Muscle of back (tissue), 11 donors: Measurements from ENCODE around the gene HUS1. TPM values are rescaled to one million over a fixed set of nuclear protein-coding genes. Genes with fewer than 3 reads are reported as not detected.
"Not testable (repeated sequence)": the region's sequence is repeated elsewhere in the genome, so short reads cannot be mapped to it uniquely, and the experiment has no call there.

Experiments
- DNase-seq, 3 donors: peaks; one replicate each; pipeline versions ENCODE4 v3.0.0 to v3.0.0-alpha.2; 2013
- polyA plus RNA-seq, 10 donors: library from polyadenylated mRNA; unstranded; fragments of 120-200 nt; gene quantifications; one replicate each; pipeline ENCODE4 v1.2.1, GENCODE V29; 2013; ENCODE audit not compliant: insufficient read length in 10 of 10

HUS1 gene
- polyA plus RNA-seq, 10 donors: 13.0 to 23.1 (median 17.5) TPM

- DNase-seq: no peak
Measured at GRCh38 chr7:47931005-47932004, 48.1 kb downstream of the HUS1 start.

DNA sequence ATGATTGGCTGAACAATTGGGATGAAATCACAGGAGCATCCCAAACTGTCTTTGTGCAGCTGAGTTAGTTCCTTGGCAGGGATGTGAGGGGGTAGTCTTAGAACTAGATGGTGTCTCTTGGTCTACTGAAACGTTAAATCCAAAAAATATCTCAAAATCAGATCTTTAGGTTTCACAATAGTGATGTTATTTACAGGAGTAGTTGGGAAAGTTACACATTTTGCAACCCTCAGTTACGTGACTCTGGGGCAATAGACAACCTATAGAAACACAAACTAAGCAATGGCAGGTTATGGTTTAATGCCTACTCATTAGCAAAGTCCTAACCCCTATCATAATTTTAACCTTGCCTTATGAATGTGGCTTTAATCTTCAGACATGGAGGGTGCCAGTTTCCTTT lies 55.1 kb downstream of the HUS1 start:
- DNase-seq: no peak

DNA sequence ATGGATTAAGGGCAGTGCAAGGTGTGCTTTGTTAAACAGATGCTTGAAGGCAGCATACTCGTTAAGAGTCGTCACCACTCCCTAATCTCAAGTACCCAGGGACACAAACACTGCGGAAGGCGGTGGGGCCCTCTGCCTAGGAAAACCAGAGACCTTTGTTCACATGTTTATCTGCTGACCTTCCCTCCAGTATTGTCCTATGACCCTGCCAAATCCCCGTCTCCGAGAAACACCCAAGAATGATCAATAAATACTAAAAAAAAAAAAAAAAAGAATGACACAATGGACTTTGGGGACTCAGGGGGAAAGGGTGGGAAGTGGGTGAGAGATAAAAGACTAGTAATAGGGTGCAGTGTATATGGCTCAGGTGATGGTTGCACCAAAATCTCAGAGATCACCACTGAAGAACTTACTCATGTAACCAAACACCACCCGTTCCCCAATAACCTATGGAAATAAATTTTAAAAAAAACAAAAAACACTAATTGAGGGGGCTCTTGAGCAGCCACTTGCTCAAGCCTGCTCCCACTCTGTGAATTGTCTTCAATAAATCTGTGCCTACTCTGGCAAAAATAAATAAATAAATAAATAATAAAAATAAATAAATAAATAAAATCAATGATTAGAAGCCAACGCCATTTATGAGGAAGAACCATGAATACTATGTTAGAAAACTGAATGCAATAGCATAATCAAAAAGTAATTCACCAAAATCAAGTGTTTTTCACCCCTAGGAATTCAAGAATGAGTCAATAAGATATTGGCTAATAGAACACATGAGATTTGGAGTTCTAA lies 56.1 kb downstream of the HUS1 start:
- DNase-seq: not testable (repeated sequence)

DNA sequence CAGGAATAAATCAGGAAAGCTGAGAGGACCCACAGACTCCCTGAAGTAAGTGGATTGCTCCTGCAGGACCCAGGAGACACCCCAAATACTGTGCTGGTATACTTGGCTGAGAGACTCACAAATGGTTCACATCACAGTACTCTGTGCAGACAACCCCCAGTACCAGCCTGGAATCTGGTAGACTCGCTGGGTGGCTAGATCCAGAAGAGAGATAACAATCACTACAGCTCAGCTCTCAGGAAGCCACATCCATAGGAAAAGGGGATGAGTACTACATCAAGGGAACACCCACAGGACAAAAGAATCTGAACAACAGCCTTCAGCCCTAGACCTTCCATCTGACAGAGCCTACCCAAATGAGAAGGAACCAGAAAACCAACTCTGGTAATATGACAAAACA lies 62.9 kb downstream of the HUS1 start:
- peak in 1 of 3 donors; percentile 14 for DNase-seq

DNA sequence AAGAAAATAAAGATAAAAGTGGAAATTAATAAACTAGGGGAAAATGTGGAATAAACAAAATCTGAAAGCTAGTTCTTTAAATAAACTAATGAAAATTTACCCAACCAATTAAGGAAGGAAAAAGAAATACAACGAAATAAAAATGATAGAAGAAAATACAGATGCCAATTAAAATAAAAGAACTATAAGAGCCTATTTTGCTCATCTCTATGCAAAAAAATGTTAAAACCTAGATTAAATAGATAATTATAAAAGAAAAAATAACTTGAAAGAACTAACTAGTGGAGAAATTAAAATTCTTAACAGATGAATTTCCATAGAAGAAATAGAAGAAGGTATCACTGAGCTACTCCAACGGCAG lies 63.8 kb downstream of the HUS1 start:
- no peak for DNase-seq

- DNase-seq: peak in 2 of 3 donors; percentile 22 to 46
Measured at GRCh38 chr7:47914717-47915615, 64.4 kb downstream of the HUS1 start.

Other genes starting within 250 kb of the HUS1 start
- 1 to 10 TPM in 2 of 10 donors, under 1 TPM in 8; 0.14 to 1.4 (median 0.67) TPM for gene PKD1L1, start 31.1 kb downstream of the HUS1 start, polyA plus RNA-seq
- gene SUN3, start 49.5 kb upstream of the HUS1 start, polyA plus RNA-seq: not detected
- gene C7orf57, start 55.9 kb upstream of the HUS1 start, polyA plus RNA-seq: under 1 TPM in 8 of 10 donors, not detected in 2; 0.08 to 0.36 (median 0.22) TPM
- 1 to 10 TPM in 9 of 10 donors, under 1 TPM in 1; 0.95 to 4.6 (median 2.0) TPM for gene UPP1, start 109.7 kb upstream of the HUS1 start, polyA plus RNA-seq
- under 1 TPM; 0.01 to 0.25 (median 0.13) TPM for gene ABCA13, start 191.8 kb upstream of the HUS1 start, polyA plus RNA-seq